K562 (cell line): ENCODE measurements around the gene EIF5. TPM values are rescaled to one million over a fixed set of nuclear protein-coding genes. Genes with fewer than 3 reads are reported as not detected.
A peak's percentile ranks its signal among the peaks of the same experiment; 100 is the strongest.

Experiments
- BRD4 ChIP-seq: fragments of 200-600 bp; sonication (generic); IDR thresholded peaks from 2 replicates; pipeline ENCODE4 v1.6.1; 2017; ENCODE audit warnings: inconsistent platforms
- ESRRA ChIP-seq: fragments of 450-650 bp; IDR thresholded peaks from 2 replicates; pipeline ENCODE4 v1.6.1; 2014; ENCODE audit warnings: low read depth, mild to moderate bottlenecking, moderate library complexity, borderline replicate concordance
- GTF2E2 ChIP-seq: fragments of 200-800 bp; sonication (Bioruptor generic); IDR thresholded peaks from 2 replicates; pipeline ENCODE4 v1.6.1; 2016; ENCODE audit warnings: missing genetic modification characterization, missing compliant biosample characterization
- HMGN3 ChIP-seq: IDR thresholded peaks from 2 replicates; pipeline ENCODE4 v1.6.1; 2011; ENCODE audit warnings: borderline replicate concordance, low read depth, mild to moderate bottlenecking, mixed read lengths, low read length; ENCODE audit not compliant: insufficient read length; ENCODE audit errors: extremely low read depth
- PHF8 ChIP-seq: fragments of 200-600 bp; sonication (generic); IDR thresholded peaks from 2 replicates; pipeline ENCODE4 v1.6.1; 2012; ENCODE audit warnings: mixed run types, mild to moderate bottlenecking, inconsistent platforms, low read length, moderate library complexity, borderline replicate concordance
- POLR3G ChIP-seq: IDR thresholded peaks from 2 replicates; pipeline ENCODE4 v1.6.1; 2011; ENCODE audit not compliant: insufficient read length, insufficient replicate concordance; ENCODE audit errors: extremely low read depth
- STAT5B ChIP-seq: fragments of 250-450 bp; sonication (Bioruptor Pico); IDR thresholded peaks from 2 replicates; pipeline ENCODE4 v1.8.0; 2021; ENCODE audit warnings: mild to moderate bottlenecking, inconsistent platforms
- SUPT5H ChIP-seq: fragments of 450-650 bp; IDR thresholded peaks from 2 replicates; pipeline ENCODE4 v1.6.1; 2016
- TEAD1 ChIP-seq, 2 experiments: fragments of 450-650 bp in 1 of 2; sonication (generic) in 1 of 2; formaldehyde crosslinking; IDR thresholded peaks; 2 replicates each; pipeline versions ENCODE4 v1.4.0 to v1.8.0; 2020 to 2022; ENCODE audit warnings: mild to moderate bottlenecking in 2 of 2, missing genetic modification reagents in 1 of 2
- ZBED1 ChIP-seq: IDR thresholded peaks from 2 replicates; pipeline ENCODE4 v1.6.1; 2014
- ZNF311 ChIP-seq: fragments of 250-450 bp; sonication (Bioruptor Pico); IDR thresholded peaks from 2 replicates; pipeline ENCODE4 v1.4.0; 2020; ENCODE audit warnings: mild to moderate bottlenecking, moderate library complexity
- ZNF609 ChIP-seq: sonication (generic); formaldehyde crosslinking; IDR thresholded peaks from 2 replicates; pipeline ENCODE4 v1.8.1; 2023; ENCODE audit warnings: missing genetic modification reagents, mild to moderate bottlenecking, borderline replicate concordance
- polyA plus RNA-seq, 8 experiments: library from polyadenylated mRNA; depleted of rRNA in 4 of 8; stranded (reverse) in 5 of 8; unstranded in 3 of 8; fragments of >200 nt; fragmentation: Nextera tagmentation in 2 of 8; fragmentation: Illumina TruSeq in 1 of 8; extraction: Ambion mirVana in 2 of 8; extraction: Trizol in 1 of 8; gene quantifications; 2 replicates each; pipeline versions ENCODE4 v1.2.1 to v1.2.3, GENCODE V29; 2011 to 2014; ENCODE audit warnings: inconsistent platforms in 1 of 8, missing spikeins in 1 of 8
- total RNA-seq, 7 experiments: library from RNA; depleted of rRNA in 6 of 7; stranded (reverse); fragments of >200 nt in 6 of 7; fragmentation: Illumina TruSeq in 2 of 7; extraction: Trizol in 2 of 7; gene quantifications; 2 replicates each; pipeline versions ENCODE4 v1.2.1 to v1.2.3, GENCODE V29; 2011 to 2021; ENCODE audit warnings: low replicate concordance in 1 of 7
- TF ChIP-seq, protein P1 (sequence below): IDR thresholded peaks from 3 replicates; pipeline ENCODE4 v1.6.1; 2011; ENCODE audit warnings: borderline replicate concordance, mild to moderate bottlenecking, moderate library complexity; ENCODE audit not compliant: insufficient read length; ENCODE audit errors: extremely low read depth
- TF ChIP-seq, protein P2 (sequence below): fragments of 450-650 bp; IDR thresholded peaks from 2 replicates; pipeline ENCODE4 v1.7.1; 2018; ENCODE audit warnings: mild to moderate bottlenecking, low read depth; ENCODE audit not compliant: partially characterized antibody
- TF ChIP-seq, protein P3 (sequence below), 2 experiments: fragments of 250-450 bp in 1 of 2; fragments of 450-650 bp in 1 of 2; sonication (Bioruptor Pico) in 1 of 2; IDR thresholded peaks; 2 replicates each; pipeline versions ENCODE4 v1.6.1 to v1.8.0; 2016 to 2021; ENCODE audit warnings: mild to moderate bottlenecking in 2 of 2, moderate library complexity in 2 of 2, missing compliant biosample characterization in 1 of 2, missing genetic modification characterization in 1 of 2

EIF5 gene
- total and polyA plus RNA-seq, 9 of the 15 experiments (the other 6 are each of a cell fraction or from before 2014, with no cell fraction given) = 92.7 to 442 (median 190) TPM

DNA sequence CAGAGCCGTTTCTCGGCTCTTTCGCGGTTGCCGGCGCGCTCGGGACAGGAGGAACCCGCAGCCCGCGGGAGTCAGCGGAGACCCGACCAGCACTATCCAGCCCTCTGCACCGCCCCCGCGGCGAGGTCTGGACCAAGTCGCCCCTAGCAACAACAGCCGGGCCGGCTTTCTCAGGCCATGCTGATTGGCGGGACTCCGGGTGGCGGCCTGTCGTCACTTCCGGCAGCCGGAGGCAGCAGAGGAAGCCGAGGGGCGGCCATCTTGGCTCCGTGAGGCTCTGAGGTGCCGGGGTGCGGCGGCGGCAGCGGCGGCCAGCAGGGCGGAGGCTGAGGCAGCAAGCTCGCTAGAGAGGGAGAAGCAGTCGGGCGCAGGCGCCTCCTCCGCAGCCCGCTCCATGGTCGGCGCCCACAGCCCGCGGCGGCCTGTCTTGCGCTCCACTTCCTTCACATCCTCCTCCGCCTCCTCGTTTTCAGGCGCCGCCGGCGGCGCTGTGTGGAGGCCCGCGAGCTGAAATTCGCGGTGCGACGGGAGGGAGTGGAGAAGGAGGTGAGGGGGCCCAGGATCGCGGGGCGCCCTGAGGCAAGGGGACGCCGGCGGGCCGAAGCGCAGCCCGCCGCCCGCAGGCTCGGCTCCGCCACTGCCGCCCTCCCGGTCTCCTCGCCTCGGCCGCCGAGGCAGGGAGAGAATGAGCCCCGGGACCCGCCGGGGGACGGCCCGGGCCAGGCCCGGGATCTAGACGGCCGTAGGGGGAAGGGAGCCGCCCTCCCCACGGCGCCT, 51.3 kb downstream of the EIF5 start, which contains the start of gene MARK3 (continued):
- TF ChIP-seq, protein P1, sequence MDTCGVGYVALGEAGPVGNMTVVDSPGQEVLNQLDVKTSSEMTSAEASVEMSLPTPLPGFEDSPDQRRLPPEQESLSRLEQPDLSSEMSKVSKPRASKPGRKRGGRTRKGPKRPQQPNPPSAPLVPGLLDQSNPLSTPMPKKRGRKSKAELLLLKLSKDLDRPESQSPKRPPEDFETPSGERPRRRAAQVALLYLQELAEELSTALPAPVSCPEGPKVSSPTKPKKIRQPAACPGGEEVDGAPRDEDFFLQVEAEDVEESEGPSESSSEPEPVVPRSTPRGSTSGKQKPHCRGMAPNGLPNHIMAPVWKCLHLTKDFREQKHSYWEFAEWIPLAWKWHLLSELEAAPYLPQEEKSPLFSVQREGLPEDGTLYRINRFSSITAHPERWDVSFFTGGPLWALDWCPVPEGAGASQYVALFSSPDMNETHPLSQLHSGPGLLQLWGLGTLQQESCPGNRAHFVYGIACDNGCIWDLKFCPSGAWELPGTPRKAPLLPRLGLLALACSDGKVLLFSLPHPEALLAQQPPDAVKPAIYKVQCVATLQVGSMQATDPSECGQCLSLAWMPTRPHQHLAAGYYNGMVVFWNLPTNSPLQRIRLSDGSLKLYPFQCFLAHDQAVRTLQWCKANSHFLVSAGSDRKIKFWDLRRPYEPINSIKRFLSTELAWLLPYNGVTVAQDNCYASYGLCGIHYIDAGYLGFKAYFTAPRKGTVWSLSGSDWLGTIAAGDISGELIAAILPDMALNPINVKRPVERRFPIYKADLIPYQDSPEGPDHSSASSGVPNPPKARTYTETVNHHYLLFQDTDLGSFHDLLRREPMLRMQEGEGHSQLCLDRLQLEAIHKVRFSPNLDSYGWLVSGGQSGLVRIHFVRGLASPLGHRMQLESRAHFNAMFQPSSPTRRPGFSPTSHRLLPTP = no peak
- TF ChIP-seq, protein P2, sequence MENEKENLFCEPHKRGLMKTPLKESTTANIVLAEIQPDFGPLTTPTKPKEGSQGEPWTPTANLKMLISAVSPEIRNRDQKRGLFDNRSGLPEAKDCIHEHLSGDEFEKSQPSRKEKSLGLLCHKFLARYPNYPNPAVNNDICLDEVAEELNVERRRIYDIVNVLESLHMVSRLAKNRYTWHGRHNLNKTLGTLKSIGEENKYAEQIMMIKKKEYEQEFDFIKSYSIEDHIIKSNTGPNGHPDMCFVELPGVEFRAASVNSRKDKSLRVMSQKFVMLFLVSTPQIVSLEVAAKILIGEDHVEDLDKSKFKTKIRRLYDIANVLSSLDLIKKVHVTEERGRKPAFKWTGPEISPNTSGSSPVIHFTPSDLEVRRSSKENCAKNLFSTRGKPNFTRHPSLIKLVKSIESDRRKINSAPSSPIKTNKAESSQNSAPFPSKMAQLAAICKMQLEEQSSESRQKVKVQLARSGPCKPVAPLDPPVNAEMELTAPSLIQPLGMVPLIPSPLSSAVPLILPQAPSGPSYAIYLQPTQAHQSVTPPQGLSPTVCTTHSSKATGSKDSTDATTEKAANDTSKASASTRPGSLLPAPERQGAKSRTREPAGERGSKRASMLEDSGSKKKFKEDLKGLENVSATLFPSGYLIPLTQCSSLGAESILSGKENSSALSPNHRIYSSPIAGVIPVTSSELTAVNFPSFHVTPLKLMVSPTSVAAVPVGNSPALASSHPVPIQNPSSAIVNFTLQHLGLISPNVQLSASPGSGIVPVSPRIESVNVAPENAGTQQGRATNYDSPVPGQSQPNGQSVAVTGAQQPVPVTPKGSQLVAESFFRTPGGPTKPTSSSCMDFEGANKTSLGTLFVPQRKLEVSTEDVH = no peak
- TF ChIP-seq ZNF311 (CRISPR knock-in tag) = no peak
- no peak for TF ChIP-seq ZNF609 (CRISPR knock-in tag)
- TF ChIP-seq POLR3G = no peak
- peak; percentile 76; the same call in 1 of the 2 replicates for TF ChIP-seq PHF8
- no peak for TF ChIP-seq GTF2E2 (tag)
- peak; percentile 83 for TF ChIP-seq SUPT5H
- TF ChIP-seq HMGN3 = peak; percentile 66
- no peak for TF ChIP-seq TEAD1 (CRISPR knock-in tag; IDR thresholded peaks at IDR 0.05)
- TF ChIP-seq BRD4 = no peak
- TF ChIP-seq ZBED1 = no peak
- no peak for TF ChIP-seq ESRRA
- TF ChIP-seq, protein P3, sequence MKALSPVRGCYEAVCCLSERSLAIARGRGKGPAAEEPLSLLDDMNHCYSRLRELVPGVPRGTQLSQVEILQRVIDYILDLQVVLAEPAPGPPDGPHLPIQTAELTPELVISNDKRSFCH (CRISPR knock-in tag; IDR thresholded peaks at IDR 0.05) = no peak
- TF ChIP-seq, protein P3 (tag; IDR thresholded peaks at IDR 0.05) = no peak
- TF ChIP-seq STAT5B = no peak
